Type B pancreatic cell (in vitro differentiated cells): ENCODE data around the gene TMEM117. TPM values are rescaled to one million over a fixed set of nuclear protein-coding genes. Genes with fewer than 3 reads are reported as not detected.

Source experiments
- DNase-seq: peaks from one replicate; pipeline ENCODE4 v3.0.0; 2021; ENCODE audit warnings: mixed read lengths; ENCODE audit not compliant: unreplicated experiment; ENCODE audit errors: extremely low spot score
- H3K27ac Mint-ChIP-seq: 2 replicates; pipeline ENCODE4 v1.8.0; 2021; ENCODE audit warnings: mild to moderate bottlenecking, mixed read lengths
- H3K27me3 Mint-ChIP-seq: 2 replicates; pipeline ENCODE4 v1.8.0; 2021; ENCODE audit warnings: mixed read lengths
- H3K36me3 Mint-ChIP-seq: 2 replicates; pipeline ENCODE4 v1.8.0; 2021; ENCODE audit warnings: mixed read lengths
- H3K4me1 Mint-ChIP-seq: one replicate; pipeline ENCODE4 v1.8.0; 2021; ENCODE audit warnings: mixed read lengths; ENCODE audit not compliant: unreplicated experiment
- H3K4me3 Mint-ChIP-seq: 2 replicates; pipeline ENCODE4 v1.8.0; 2021; ENCODE audit warnings: mild to moderate bottlenecking, mixed read lengths
- H3K9me3 Mint-ChIP-seq: 2 replicates; pipeline ENCODE4 v1.8.0; 2021; ENCODE audit warnings: mixed read lengths
- total RNA-seq: library from RNA; stranded (reverse); gene quantifications from 2 replicates; pipeline ENCODE4 v1.2.1, GENCODE V29; 2021; ENCODE audit warnings: low replicate concordance
- TF ChIP-seq, protein P1 (sequence below): fragments of 200-600 bp; sonication (generic); conservative IDR thresholded peaks from 2 replicates; pipeline ENCODE4 v1.5.0; 2021; ENCODE audit warnings: antibody characterized with exemption, mild to moderate bottlenecking

The TMEM117 gene
- total RNA-seq, 1 donor from 2014 or later: 14.3 TPM

DNA sequence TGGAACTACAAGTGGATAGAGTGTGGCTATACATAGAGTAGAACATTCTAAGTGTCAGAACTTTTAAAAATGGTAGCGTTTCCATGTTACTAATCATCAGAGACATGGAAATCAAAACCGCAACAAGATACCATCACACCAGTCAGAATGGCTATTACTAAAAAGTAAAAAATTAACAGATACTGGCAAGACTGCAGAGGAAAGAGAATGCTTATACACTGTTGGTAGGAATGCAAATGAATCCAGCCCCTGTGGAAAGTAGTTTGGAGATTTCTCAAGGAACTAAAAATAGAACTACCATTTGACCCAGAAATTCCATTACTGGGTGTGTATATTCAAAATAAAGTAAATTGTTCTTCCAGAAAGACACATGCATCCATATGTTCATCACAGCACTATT, 521.6 kb downstream of the TMEM117 start:
- Mint-ChIP-seq H3K4me1 (no peaks in the 10 kb centered on the region), H3K9me3 (no peaks in the 10 kb centered on the region), H3K36me3 (no peaks in the 10 kb centered on the region), H3K27me3 (no peaks in the 10 kb centered on the region), H3K27ac (no peak overlapping the region), H3K4me3 (no peak overlapping the region)
- TF ChIP-seq, protein P1, sequence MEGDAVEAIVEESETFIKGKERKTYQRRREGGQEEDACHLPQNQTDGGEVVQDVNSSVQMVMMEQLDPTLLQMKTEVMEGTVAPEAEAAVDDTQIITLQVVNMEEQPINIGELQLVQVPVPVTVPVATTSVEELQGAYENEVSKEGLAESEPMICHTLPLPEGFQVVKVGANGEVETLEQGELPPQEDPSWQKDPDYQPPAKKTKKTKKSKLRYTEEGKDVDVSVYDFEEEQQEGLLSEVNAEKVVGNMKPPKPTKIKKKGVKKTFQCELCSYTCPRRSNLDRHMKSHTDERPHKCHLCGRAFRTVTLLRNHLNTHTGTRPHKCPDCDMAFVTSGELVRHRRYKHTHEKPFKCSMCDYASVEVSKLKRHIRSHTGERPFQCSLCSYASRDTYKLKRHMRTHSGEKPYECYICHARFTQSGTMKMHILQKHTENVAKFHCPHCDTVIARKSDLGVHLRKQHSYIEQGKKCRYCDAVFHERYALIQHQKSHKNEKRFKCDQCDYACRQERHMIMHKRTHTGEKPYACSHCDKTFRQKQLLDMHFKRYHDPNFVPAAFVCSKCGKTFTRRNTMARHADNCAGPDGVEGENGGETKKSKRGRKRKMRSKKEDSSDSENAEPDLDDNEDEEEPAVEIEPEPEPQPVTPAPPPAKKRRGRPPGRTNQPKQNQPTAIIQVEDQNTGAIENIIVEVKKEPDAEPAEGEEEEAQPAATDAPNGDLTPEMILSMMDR: no peak
- no peak for DNase-seq

GRCh38 chr12:44358636-44359035, 522.8 kb downstream of the TMEM117 start:
- DNase-seq: no peak
- H3K4me3 Mint-ChIP-seq: no peak overlapping the region

GRCh38 chr12:44362947-44363346, 527.1 kb downstream of the TMEM117 start:
- H3K27me3 Mint-ChIP-seq: no peaks in the 10 kb centered on the region
- H3K4me1 Mint-ChIP-seq: no peaks in the 10 kb centered on the region

More at GRCh38 chr12:44358636-44359035, 522.8 kb downstream of the TMEM117 start:
- Mint-ChIP-seq H3K4me1 (no peaks in the 10 kb centered on the region), H3K9me3 (no peaks in the 10 kb centered on the region), H3K27ac (no peak overlapping the region), H3K36me3 (no peaks in the 10 kb centered on the region), H3K27me3 (no peaks in the 10 kb centered on the region)
- TF ChIP-seq, protein P1: no peak

GRCh38 chr12:44367136-44367535, 531.3 kb downstream of the TMEM117 start:
- no peak overlapping the region for H3K4me3 Mint-ChIP-seq
- no peak overlapping the region for H3K27ac Mint-ChIP-seq
- TF ChIP-seq, protein P1: no peak
- no peak for DNase-seq
- H3K4me1 Mint-ChIP-seq: no peaks in the 10 kb centered on the region
- H3K36me3 Mint-ChIP-seq: no peaks in the 10 kb centered on the region
- no peaks in the 10 kb centered on the region for H3K9me3 Mint-ChIP-seq
- no peaks in the 10 kb centered on the region for H3K27me3 Mint-ChIP-seq

More at GRCh38 chr12:44362947-44363346, 527.1 kb downstream of the TMEM117 start:
- no peak overlapping the region for H3K27ac Mint-ChIP-seq
- H3K9me3 Mint-ChIP-seq: no peaks in the 10 kb centered on the region
- TF ChIP-seq, protein P1: no peak
- H3K36me3 Mint-ChIP-seq: no peaks in the 10 kb centered on the region
- no peak overlapping the region for H3K4me3 Mint-ChIP-seq
- no peak for DNase-seq

GRCh38 chr12:44367916-44368315, 532.0 kb downstream of the TMEM117 start:
- no peaks in the 10 kb centered on the region for H3K9me3 Mint-ChIP-seq
- H3K27me3 Mint-ChIP-seq: no peaks in the 10 kb centered on the region
- H3K27ac Mint-ChIP-seq: no peak overlapping the region
- no peak overlapping the region for H3K4me3 Mint-ChIP-seq
- TF ChIP-seq, protein P1: no peak
- H3K36me3 Mint-ChIP-seq: no peaks in the 10 kb centered on the region
- DNase-seq: no peak
- H3K4me1 Mint-ChIP-seq: no peaks in the 10 kb centered on the region

DNA sequence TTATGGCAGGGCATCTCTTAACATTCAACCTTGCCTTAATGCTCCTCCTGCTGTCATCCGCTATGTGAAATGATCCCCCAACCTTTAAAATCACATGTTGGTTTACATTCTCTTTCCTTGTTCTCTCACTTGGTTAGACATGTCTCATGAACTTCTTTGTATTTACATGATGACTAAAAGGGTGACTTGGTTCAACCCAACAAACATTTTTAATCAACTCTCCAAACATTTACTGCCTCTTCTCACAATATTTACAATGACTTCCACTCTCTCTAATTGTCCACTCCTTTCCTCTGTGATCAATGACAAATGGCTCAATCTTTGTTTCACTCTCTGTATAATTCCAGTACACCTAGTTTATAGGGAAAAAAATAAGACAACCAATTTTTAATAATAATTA, 534.1 kb downstream of the TMEM117 start:
- Mint-ChIP-seq H3K27ac (peak overlapping the region; percentile 16), H3K27me3 (no peaks in the 10 kb centered on the region), H3K4me3 (peak overlapping the region; percentile 3), H3K9me3 (no peaks in the 10 kb centered on the region), H3K36me3 (no peaks in the 10 kb centered on the region), H3K4me1 (no peaks in the 10 kb centered on the region)
- TF ChIP-seq, protein P1: no peak
- DNase-seq: no peak
